Measurements from ENCODE around the gene GGA2.
"Not testable (repeated sequence)": the region's sequence is repeated elsewhere in the genome, so short reads cannot be mapped to it uniquely, and the experiment has no call there.

The GGA2 gene

DNA sequence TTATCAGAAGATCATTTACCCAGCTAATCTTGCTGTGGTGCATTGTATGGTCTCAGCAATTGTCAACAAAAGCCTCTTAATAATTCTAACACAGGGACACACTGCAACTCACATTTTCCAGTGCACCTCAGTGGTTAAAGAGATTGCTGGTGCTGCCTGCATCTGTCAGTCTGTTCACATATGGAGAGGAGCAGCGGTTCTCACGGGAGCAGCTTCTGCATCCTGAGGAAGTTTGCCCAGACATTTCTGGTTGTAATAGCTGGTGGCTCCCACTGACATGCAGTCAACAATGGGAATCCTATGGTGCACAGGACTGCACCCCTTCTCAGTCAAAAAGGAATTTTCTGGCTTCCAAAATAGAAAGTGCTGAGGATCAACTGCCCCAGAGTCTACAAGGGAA is 7.8 kb downstream of the GGA2 start:
- DNase-seq = no peak

DNA sequence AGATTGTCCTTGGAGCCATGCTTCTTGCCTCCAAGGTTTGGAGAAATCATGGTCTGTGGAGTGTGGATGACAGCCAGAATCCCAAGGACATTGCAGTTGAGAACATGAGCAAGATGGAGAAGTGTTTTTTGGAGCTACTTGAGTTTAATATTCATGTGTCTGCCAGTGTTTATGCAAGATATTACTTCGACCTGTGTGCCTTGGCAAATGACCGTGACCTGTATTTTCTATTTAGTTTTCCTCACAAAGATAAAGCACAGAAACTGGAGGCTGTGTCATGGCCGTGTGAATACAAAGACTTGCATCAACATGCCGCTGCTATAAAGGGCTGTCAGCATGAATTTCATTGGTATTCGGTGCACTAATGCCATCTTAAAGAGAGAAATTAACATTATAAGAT is 9.0 kb downstream of the GGA2 start:
- DNase-seq = no peak

DNA sequence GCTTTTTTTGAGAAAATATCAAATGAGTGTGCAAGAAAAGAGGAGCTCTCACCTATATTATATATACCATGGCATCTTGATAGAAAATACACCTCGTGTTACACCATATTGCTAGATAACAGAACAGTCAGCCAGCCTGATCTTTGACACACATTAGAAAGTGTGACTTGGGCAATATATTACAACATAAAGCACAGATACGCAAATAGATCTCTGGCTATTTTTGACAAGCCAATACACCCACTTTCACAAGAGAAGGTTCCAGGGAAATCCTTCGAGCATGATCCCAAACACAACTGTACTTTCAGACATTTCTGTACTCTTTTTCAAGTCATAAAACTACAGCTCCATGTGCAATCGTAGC is 9.4 kb downstream of the GGA2 start:
- DNase-seq = no peak

DNA sequence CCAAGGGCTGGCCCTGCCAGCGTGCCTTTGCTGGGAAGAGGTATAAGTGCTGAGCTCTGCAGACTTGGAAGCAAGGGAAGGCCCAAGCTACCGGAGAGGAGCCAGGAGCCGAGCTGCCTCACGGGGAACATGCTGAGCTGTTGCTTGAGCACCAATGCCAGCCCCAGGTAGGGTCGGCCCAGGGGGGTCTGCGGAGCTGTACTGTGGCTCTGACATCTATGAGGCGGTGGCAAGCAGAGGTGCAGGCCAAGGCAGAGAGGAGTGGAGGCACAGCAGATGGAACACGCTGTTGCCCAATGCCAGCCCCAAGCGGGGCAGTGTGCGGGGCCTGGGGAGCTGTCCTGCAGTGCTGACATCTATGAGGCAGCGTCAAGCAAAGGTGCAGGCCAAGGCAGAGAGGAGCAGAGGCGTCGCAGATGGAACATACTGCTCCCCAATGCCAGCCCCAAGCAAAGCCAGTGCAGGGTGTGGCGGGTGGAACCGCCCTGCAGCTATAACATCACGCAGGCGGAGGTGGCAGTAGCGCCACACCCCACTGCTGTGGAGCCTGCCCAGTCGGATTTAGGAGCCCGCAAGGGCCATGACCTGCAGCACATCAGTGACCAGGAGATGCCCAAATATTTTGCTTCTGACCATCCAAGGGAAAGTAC is 10.0 kb downstream of the GGA2 start:
- no peak for DNase-seq

DNA sequence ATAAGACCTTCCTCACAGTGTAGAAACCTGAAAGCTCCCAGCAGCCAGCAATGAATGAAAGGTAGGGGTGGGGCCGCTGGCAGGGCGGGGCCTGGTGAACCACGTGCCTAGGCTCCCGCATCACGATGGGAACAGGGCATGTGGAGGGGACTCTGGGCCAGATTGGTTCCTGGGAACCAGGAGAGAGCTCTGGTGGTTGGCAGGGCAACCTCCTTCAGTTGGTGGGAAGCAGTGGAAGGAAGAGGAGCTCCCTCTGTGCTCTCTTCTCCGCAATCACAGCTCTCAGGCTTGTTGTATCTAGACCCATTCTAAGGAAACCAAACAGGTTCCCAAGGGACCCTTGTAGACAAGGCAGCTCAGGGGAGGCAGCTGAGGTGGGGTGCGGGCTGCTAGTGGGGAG is 10.5 kb downstream of the GGA2 start:
- no peak for DNase-seq

DNA sequence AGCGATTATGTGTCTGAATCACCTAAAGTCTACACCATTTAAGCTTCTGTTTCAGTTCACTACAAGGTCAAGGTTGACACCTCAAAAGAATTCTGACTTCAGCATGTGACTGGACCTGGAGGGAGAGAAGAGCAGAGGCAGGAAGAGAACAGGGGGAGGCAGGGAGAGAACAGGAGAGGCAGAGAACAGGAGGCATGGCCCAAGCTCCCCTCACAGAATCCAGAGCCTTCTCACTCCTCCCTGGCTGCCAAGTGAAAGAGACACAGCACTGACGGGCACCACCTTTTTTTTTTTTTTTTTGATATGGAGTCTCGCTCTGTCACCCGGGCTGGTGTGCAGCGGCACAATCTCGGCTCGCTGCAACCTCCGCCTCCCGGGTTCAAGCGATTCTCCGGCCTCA is 11.4 kb downstream of the GGA2 start:
- DNase-seq = no peak

DNA sequence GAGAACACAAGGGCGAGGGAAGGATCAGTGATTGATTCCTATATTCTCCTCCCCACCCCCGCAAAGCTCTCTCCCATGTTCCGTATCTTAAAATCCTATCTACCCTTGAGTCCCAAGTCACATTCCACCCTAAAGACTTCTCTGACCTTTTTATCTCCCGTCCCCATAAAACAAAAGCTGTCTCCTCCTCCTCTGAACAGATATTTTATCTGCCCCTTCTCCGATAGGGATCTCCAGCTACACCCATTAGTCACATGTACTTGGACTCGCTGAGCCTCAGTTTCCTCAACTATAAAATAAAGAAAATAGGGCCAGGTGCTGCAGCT is 12.8 kb downstream of the GGA2 start:
- DNase-seq = no peak

DNA sequence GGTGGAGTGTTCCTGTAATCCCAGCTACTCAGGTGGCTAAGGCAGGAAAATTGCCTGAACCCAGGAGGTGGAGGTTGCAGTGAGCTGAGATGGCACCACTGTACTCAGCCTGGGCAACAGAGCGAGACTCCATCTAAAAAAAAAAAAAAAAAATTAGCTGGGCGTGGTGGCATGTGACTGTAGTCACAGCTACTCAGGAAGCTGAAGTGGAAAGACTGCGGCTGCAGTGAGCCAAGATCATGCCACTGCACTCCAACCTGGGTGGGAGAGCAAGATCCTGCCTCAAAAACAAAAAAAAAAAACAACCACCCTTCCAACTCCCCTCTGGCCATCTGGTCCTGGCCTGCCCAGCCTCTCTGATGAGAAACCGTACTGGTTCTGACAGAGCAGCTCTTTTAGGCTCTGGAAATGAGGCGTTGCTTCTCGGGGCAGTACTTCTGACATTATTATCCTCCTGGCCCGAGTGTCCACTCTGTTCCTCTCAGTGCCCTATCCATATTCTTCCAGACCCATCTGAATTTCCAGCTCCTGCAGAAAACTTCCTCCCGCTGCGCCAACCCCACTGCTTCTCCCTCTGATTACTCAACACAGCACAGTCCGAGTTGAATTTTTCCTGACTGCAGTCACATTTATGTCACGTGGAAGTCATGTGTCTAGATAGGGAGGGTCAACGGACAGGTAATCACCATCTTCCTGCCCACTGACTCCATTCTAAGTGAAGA is 13.3 kb downstream of the GGA2 start:
- no peak for DNase-seq

DNA sequence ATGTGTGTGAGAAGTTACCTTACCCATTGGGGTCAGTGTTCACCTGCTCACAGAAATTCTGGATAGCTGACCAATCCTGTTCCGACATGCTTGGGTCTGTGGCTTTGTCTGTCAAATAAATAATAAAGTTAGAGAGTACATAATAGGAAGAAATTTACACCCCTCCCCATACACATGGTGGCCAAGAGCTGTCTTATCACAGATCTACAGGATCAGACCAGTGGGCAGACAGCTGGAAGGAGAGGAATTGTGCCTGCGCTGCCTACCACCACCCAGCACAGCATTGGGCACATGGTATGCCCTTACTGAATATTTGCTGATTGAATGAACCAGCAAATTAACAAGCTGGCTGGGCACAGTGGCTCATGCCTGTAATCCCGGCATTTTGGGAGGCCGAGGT is 14.6 kb downstream of the GGA2 start:
- DNase-seq = no peak

DNA sequence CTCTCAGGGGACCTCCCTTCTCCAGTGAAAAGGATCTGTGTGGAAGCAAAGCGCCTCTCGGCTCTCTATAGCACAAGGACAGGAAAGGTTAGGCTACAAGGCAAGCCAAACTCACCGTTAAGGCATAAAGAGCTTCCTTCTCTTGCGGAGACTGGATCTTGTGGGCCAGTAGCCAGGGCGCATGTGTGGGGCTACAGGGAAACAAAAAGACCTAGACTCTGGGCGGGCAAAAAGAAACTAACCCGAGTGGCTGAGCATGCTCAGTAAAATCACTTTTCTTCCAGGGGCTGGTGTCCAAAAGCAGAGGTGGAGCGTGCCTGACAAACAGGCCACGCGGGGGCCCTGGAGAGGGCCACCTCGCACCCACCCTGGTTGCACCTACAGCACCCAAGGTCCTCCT is 16.1 kb downstream of the GGA2 start:
- DNase-seq = no peak

DNA sequence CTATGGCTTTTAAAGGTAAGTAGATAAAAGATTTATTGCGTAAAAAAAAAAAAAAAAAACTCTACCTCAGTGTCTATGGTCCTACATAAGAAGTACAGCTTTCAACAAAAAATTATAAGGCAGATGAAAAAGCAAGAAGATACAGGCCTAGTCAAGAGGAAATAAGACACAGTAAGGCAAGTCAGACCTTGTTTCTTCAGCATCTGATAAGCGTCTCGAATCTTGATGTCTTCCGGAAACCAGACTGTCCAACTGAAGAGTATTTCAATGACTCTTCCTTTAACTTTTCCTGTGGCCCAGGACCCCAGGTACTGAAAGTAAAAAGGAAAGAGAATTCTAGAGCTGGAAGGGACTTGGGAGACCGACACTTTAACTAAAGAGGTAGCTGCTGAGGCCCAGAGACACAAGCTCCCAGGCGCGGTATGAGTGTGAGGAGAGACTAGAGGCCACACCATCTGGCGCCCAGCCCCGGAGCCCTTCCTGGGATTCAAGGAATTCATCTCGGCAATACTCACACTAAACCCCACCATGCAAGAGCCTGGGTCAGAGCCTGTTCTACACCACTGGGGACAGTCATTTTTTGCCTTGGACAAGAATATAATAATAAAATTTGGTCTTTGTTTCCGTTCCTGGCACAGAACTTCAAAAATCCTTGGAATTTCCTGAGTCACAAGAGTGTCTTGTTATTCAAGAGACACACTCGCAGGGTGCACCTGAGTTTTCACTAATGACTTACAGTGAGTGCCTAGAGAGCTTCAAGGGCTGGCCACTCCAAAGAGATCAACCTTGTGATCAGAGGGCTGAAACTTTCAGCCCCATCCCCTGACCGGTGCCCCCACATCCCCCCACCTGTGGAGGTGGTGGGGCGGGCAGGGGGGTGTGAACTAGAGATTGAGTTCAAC is 18.6 kb downstream of the GGA2 start:
- DNase-seq = no peak

DNA sequence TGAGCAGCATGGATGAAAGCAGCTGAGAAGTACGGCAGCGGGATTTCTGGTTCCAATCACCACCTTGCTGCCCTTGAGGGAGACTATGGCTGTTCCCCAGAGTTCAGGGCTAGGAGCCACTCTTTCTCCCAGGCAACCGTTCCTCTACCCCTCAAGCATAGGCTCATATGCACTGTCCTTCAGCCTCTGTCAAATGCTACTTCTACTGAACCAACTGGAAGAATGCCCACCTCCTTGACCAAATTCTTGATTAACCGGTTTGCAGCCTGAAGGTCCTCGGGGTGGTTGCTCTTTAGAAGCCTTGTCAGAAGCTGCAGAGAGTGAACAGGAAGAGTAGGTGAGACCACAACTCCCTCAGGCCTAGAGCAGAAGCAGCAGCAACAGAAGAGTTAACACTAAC is 23.8 kb downstream of the GGA2 start:
- DNase-seq = no peak

DNA sequence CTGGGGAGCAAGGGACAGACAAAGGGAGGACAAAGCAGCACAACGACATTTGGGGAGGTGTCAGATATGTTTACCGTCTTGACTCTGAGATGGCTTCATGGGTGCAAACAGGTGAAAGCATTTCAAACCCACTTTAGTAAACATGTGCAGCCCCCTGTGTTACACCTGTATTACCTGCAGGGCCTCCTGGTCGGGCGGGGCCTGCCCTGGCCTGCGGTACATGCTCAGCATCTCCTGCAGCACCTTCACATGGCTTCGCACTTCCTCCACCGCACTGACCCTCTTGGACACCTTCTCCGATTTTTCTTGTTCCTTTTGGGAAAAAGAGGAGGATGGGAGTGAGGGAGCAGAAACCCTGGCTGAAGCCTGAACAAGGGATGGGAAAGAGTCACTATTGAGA is 24.5 kb downstream of the GGA2 start:
- no peak for DNase-seq

DNA sequence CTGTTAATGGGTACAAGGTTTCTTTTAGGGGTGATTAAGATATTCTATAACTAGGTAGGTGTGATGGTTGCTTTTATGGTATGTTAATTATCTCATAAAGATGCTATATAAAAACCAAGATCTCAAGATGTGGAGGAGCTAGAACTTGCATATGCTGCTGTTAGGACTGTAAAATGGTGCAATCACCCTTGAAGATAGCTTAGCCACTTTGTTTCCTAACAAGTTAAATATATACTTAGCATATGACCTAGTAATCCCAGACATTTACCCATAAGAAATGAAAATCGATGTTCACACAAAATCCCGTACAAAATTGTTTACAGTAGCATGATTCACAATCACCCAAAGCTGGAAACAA is 25.1 kb downstream of the GGA2 start:
- DNase-seq = no peak

DNA sequence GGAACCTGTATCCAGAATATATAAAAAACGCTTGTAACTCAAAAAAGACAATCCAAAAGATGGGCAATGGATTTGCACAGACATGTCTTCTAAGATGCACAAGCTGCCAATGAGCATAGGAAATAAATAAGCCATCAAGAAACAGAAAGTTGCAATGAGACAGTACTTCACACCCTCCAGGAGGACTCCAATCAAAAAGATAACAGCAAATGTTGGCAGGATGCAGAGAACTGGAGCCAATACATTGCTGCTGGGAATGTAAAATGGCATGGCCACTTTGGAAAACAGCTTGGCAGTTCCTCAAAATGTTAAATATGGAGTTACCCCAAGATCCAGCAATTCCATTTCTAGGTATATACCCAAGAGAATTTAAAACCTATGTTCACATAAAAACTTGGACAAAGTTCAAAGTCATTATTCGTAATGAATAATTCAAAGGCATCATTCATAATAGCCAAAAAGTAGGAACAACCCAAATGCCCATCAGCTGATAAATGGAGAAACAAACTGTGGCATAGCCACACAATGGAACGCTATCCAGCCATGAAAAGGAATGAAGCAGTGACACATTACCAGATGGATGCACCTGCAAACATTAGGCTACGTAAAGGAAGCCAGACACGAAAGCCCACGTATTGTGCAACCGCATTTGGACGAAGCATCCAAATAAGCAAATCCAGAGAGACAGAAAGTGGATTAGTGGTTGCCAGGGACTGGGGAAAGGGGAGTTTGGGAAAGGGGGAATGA is 25.6 kb downstream of the GGA2 start:
- no peak for DNase-seq

DNA sequence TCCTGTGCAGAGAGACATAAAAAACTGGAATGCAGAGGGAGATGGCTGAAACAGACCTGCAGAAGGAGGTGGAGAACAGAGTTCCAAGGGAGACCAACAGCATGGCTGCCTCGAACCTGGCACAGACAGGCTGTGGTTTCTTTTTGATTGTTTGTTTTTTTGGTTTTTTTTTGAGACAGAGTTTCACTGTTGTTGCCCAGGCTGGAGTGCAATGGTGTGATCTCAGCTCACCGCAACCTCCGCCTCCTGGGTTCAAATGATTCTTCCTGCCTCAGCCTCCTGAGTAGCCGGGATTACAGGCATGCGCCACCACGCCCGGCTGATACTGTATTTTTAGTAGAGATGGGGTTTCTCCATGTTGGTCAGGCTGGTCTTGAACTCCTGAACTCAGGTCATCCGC is 26.8 kb downstream of the GGA2 start:
- not testable (repeated sequence) for DNase-seq

DNA sequence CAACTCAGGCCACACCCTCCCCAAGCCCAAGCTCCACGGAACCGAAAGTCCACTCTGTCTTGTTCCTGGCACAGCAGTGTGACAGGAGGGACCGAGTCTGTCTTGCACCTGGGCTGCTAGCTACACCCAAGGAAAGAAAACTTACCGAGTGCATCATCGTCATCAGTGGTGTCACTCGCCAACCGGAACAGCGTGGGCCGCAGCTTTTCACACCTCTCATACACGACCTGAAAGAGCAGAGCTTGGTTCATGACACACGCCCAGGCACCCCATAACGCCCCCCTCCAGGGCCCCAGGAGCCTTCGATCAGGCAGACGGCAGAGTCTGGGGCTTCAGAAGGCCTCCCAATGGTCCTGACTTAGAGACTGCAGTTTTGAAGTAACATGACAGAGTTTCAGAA is 27.5 kb downstream of the GGA2 start:
- no peak for DNase-seq

DNA sequence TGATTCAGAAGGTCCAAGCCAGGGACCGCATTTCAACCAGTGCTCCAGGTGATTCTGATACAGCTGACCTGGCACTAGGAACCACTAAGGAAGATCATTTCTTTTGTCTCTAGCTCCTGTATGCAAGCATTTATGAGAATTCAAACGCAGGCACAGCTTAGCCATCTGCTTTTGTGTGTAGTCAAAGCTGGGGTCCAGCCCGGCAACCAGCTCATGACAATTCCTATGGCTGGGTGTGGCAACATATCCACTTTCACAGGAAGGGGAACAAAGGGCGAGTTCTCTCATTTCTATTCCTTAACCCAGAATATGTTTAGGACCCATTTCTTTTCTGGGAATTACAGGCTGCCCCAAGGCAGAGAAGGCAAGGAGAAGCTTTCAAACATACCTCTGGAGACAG is 30.0 kb downstream of the GGA2 start:
- DNase-seq = no peak

DNA sequence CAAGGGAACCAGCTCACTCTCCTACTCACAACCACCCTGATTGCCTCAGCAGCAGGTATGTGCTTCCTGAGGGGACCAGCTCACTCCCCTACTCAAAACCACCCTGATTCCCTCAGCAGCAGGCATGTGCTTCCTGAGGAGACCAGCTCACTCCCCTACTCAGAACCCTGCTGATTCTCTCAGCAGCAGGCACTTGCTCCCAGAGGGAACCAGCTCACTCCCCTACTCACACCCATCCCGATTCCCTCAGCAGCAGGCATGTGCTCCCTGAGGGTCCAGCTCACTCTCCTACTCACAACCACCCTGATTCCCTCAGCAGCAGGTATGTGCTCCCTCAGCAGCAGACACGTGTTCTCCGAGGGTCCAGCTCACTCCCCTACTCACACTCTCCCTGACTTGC is 31.2 kb downstream of the GGA2 start:
- no peak for DNase-seq

DNA sequence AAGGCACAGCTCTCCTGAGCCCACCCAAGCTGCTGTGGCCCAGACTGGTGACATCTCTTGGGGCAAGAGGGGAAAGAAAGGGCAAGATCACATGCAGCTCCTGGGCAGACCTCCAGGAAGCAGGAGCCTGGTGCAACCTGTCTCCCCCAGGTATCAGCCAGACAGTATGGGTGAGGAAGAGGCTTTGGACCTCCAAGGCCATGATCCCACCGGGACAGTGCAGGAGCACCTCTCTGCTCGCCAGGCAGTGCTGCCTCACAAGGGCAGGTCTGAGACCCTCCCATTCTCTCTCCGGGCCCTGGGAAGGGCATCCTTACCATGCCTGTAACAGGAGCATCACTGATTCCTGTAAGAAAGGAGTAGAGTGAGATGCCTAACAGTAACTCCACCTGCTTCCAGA is 31.7 kb downstream of the GGA2 start:
- no peak for DNase-seq

DNA sequence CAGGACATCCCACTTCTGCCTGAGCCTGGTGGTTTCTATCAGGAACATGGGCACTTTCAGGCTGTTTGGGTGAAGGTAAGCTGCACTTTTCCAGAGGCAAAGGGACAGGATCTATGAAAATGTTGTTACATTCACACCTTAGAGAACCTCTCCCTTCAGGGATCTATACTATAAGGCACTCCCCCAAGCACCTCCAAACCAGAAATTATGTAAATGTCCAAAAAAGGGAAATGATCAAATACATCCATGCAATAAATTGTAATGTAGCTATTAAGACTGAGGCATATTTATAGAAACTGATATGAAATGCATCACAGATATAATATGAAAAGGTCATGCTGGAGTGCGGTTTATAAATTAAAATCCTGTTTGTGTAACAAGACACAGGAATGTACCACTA is 34.0 kb downstream of the GGA2 start:
- no peak for DNase-seq

DNA sequence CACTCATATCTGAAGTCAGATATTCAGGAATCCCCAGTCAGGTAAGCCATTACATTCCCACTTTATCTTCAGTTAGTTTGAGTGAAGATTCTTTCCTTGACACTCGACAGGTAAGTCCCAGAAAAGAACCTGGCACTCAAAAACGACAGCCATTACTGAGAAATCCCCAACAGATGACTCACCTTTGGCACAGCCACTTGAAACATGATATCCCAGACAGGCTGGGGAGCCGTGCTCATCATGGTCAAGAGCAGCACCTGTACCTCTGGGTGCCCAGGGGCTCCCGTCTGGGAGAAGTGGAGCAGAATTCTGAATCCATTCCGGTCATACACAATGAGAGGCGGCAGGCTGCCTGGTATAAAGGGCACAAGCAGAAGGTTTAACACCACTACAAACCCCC is 40.5 kb downstream of the GGA2 start:
- no peak for DNase-seq

DNA sequence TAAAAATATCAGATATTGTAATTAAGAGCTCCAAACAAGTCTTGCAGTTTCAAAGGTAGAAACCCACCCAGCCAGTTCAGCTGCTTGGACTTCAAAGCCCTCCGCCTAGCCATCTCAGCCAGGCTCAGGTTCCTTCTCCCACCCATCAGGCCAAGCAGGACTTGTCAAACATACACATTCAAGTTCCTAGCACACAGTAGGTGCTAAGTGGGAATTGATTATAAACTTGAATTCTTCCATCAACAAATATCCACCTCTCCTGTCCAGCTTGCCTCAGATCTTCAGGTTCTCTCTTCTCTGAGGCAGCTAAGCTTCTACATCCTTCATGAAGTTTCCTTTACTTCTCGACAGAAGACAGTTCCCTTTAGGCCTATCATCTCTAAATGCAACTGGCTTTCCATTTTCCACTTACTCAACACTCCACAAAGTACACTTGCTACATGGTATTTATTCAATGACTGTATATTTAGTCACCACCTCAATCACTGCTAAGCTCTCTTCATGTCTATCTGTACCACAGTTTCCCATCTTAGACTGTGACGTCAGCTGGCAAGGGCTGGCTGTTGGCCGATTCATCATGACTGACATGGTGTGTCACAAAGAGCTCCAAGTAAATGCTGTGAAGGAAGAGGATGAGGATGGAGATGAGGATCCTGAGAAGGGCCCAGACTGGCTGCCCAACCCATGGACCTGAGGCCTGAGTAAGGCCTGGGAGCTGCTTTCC is 44.0 kb downstream of the GGA2 start:
- DNase-seq = no peak
